H9 (cell line): Measurements from ENCODE around the gene PLXNA1. TPM values are rescaled to one million over a fixed set of nuclear protein-coding genes. Genes with fewer than 3 reads are reported as not detected.

Experiments used
- DNase-seq: peaks from one replicate; pipeline ENCODE4 v3.0.0-alpha.2; 2017
- H2AFZ ChIP-seq: one replicate; pipeline ENCODE4 v1.6.1; 2013; ENCODE audit warnings: mild to moderate bottlenecking, low read length, control low read depth, moderate library complexity
- H2AK5ac ChIP-seq: 2 replicates; pipeline ENCODE4 v1.6.1; 2013; ENCODE audit warnings: low read length, control low read depth, mixed read lengths; ENCODE audit not compliant: insufficient read length
- H2BK120ac ChIP-seq: one replicate; pipeline ENCODE4 v1.6.1; 2013; ENCODE audit warnings: low read depth, mild to moderate bottlenecking, low read length, control low read depth, inconsistent platforms; ENCODE audit not compliant: poor library complexity, severe bottlenecking
- H2BK12ac ChIP-seq: 2 replicates; pipeline ENCODE4 v1.6.1; 2013; ENCODE audit warnings: low read length, control low read depth, mixed read lengths, low read depth; ENCODE audit not compliant: insufficient read length
- H2BK15ac ChIP-seq: 2 replicates; pipeline ENCODE4 v1.6.1; 2013; ENCODE audit warnings: low read depth, low read length, control low read depth
- H2BK20ac ChIP-seq: one replicate; pipeline ENCODE4 v1.6.1; 2013; ENCODE audit warnings: low read depth, mild to moderate bottlenecking, low read length, control low read depth, inconsistent platforms; ENCODE audit not compliant: poor library complexity, severe bottlenecking
- H2BK5ac ChIP-seq: 2 replicates; pipeline ENCODE4 v1.6.1; 2013; ENCODE audit warnings: low read length, control low read depth, mixed read lengths; ENCODE audit not compliant: insufficient read length
- H3K14ac ChIP-seq: 2 replicates; pipeline ENCODE4 v1.6.1; 2013; ENCODE audit warnings: low read length, control low read depth; ENCODE audit not compliant: insufficient read depth
- H3K18ac ChIP-seq: 2 replicates; pipeline ENCODE4 v1.6.1; 2013; ENCODE audit warnings: low read depth, mild to moderate bottlenecking, mixed read lengths, low read length, control low read depth; ENCODE audit not compliant: insufficient read length
- H3K23ac ChIP-seq: 2 replicates; pipeline ENCODE4 v1.6.1; 2013; ENCODE audit warnings: low read length, control low read depth, mixed read lengths, low read depth; ENCODE audit not compliant: insufficient read length
- H3K23me2 ChIP-seq: 2 replicates; pipeline ENCODE4 v1.6.1; 2013; ENCODE audit warnings: low read depth, mild to moderate bottlenecking, mixed read lengths, low read length, control low read depth; ENCODE audit not compliant: insufficient read length, poor library complexity, severe bottlenecking
- H3K27ac ChIP-seq: 2 replicates; pipeline ENCODE4 v1.5.1; 2013; ENCODE audit warnings: low read length, control low read depth, mixed read lengths, low read depth; ENCODE audit not compliant: insufficient read length
- H3K27me3 ChIP-seq: 2 replicates; pipeline ENCODE4 v1.6.1; 2013; ENCODE audit warnings: low read length, control low read depth, inconsistent platforms; ENCODE audit not compliant: insufficient read depth
- H3K4ac ChIP-seq: 2 replicates; pipeline ENCODE4 v1.6.1; 2013; ENCODE audit warnings: low read depth, mild to moderate bottlenecking, control low read depth, inconsistent platforms, low read length, moderate library complexity
- H3K4me1 ChIP-seq: 2 replicates; pipeline ENCODE4 v1.6.1; 2013; ENCODE audit warnings: low read length, control low read depth, inconsistent platforms; ENCODE audit not compliant: insufficient read depth
- H3K4me2 ChIP-seq: 2 replicates; pipeline ENCODE4 v1.6.1; 2013; ENCODE audit warnings: low read length, control low read depth, mixed read lengths; ENCODE audit not compliant: insufficient read length, insufficient read depth
- H3K56ac ChIP-seq: 2 replicates; pipeline ENCODE4 v1.6.1; 2013; ENCODE audit warnings: low read depth, mild to moderate bottlenecking, mixed read lengths, low read length, control low read depth; ENCODE audit not compliant: insufficient read length
- H3K79me1 ChIP-seq: 2 replicates; pipeline ENCODE4 v1.6.1; 2013; ENCODE audit warnings: low read depth, mild to moderate bottlenecking, moderate library complexity, low read length, control low read depth, inconsistent platforms; ENCODE audit not compliant: insufficient read depth, poor library complexity, severe bottlenecking
- H3K79me2 ChIP-seq: 2 replicates; pipeline ENCODE4 v1.6.1; 2013; ENCODE audit warnings: low read length, control low read depth, inconsistent platforms; ENCODE audit not compliant: insufficient read depth
- H3K9ac ChIP-seq: 2 replicates; pipeline ENCODE4 v1.6.1; 2013; ENCODE audit warnings: low read length, control low read depth, mixed read lengths; ENCODE audit not compliant: insufficient read length; ENCODE audit errors: extremely low read depth
- H3K9me3 ChIP-seq: one replicate; pipeline ENCODE4 v1.6.1; 2013; ENCODE audit warnings: low read depth, low read length, inconsistent platforms; ENCODE audit not compliant: control insufficient read depth
- H3T11ph ChIP-seq: one replicate; pipeline ENCODE4 v1.6.1; 2013; ENCODE audit warnings: mild to moderate bottlenecking, low read length, control low read depth, inconsistent platforms
- H4K20me1 ChIP-seq: one replicate; pipeline ENCODE4 v1.6.1; 2013; ENCODE audit not compliant: control insufficient read depth, insufficient read length, insufficient read depth
- H4K5ac ChIP-seq: 2 replicates; pipeline ENCODE4 v1.6.1; 2013; ENCODE audit warnings: low read depth, mild to moderate bottlenecking, mixed read lengths, low read length, control low read depth; ENCODE audit not compliant: insufficient read length
- H4K8ac ChIP-seq: replicated peaks from 2 replicates; pipeline ENCODE4 v1.6.1; 2013; ENCODE audit warnings: low read length, control low read depth, mixed read lengths, low read depth; ENCODE audit not compliant: insufficient read length
- H4K91ac ChIP-seq: 2 replicates; pipeline ENCODE4 v1.6.1; 2013; ENCODE audit warnings: low read depth, mild to moderate bottlenecking, moderate library complexity, mixed read lengths, low read length, control low read depth; ENCODE audit not compliant: insufficient read length
- H3K27ac Mint-ChIP-seq, 3 experiments: 2 replicates in 2 of 3; 3 replicates in 1 of 3; pipeline ENCODE4 v1.8.0; 2020 to 2021; ENCODE audit warnings: mixed read lengths in 3 of 3, mild to moderate bottlenecking in 1 of 3, moderate library complexity in 1 of 3
- H3K27me3 Mint-ChIP-seq: 2 replicates; pipeline ENCODE4 v1.8.0; 2021; ENCODE audit warnings: low read depth, mild to moderate bottlenecking, moderate library complexity, mixed read lengths
- H3K36me3 Mint-ChIP-seq, 3 experiments: 2 replicates in 2 of 3; 3 replicates in 1 of 3; pipeline ENCODE4 v1.8.0; 2020 to 2021; ENCODE audit warnings: low read depth in 3 of 3, mixed read lengths in 3 of 3; ENCODE audit not compliant: insufficient read depth in 1 of 3
- H3K4me1 Mint-ChIP-seq, 2 experiments: 2 replicates each; pipeline ENCODE4 v1.8.0; 2020; ENCODE audit warnings: mixed read lengths in 2 of 2
- H3K4me3 Mint-ChIP-seq, 2 experiments: 2 replicates in 1 of 2; 3 replicates in 1 of 2; pipeline ENCODE4 v1.8.0; 2020 to 2021; ENCODE audit warnings: mild to moderate bottlenecking in 2 of 2, mixed read lengths in 2 of 2, moderate library complexity in 1 of 2
- H3K9me3 Mint-ChIP-seq, 2 experiments: 2 replicates in 1 of 2; 3 replicates in 1 of 2; pipeline ENCODE4 v1.8.0; 2020; ENCODE audit warnings: mild to moderate bottlenecking in 2 of 2, mixed read lengths in 2 of 2, moderate library complexity in 1 of 2
- CTCF ChIP-seq: fragments of 200-600 bp; sonication (generic); conservative IDR thresholded peaks from 3 replicates; pipeline ENCODE4 v1.8.0; 2021; ENCODE audit warnings: antibody characterized with exemption, mild to moderate bottlenecking
- WGBS: extraction: QIAGEN DNeasy Blood & Tissue Kit; methylation state at CpG from one replicate; pipeline ENCODE4 v1.1.7; 2013; ENCODE audit warnings: missing lambda C conversion rate, low lambda C conversion rate, mixed read lengths; ENCODE audit not compliant: insufficient read length; ENCODE audit errors: extremely low coverage; 5-methylcytosine and 5-hydroxymethylcytosine counted together
- total RNA-seq: library from RNA; stranded (reverse); gene quantifications from 2 replicates; pipeline ENCODE4 v1.2.1, GENCODE V29; 2021

Gene PLXNA1
- total RNA-seq, 1 experiment from 2014 or later, result 42.1 TPM

- H3K27ac ChIP-seq, result no peak overlapping the region
- no peaks in the 10 kb centered on the region for H3K27me3 ChIP-seq
- no peak overlapping the region for H3K4me3 Mint-ChIP-seq
- H3K14ac ChIP-seq, result no peak overlapping the region
- no peaks in the 10 kb centered on the region for H4K20me1 ChIP-seq
- H3K4ac ChIP-seq, result no peak overlapping the region
- H2BK5ac ChIP-seq, result no peak overlapping the region
- no peaks in the 10 kb centered on the region for H3K9me3 ChIP-seq
- no peaks in the 10 kb centered on the region for H3K4me1 ChIP-seq
- H3K4me1 Mint-ChIP-seq, result no peaks in the 10 kb centered on the region
- H3K4me2 ChIP-seq, result no peak overlapping the region
- no peak overlapping the region for H2BK15ac ChIP-seq
- no peak overlapping the region; a peak in 1 of 7 replicates for H3K27ac Mint-ChIP-seq
- no peak overlapping the region for H2BK12ac ChIP-seq
- no peak overlapping the region for H3T11ph ChIP-seq
- WGBS, result no CpG with 5 or more reads among the region's 16 CpGs
- no peak overlapping the region for H3K56ac ChIP-seq
- H2BK120ac ChIP-seq, result no peak overlapping the region
- no peak overlapping the region for H2AFZ ChIP-seq
- no peak overlapping the region for H3K23ac ChIP-seq
- no peak for DNase-seq
- no peaks in the 10 kb centered on the region for H3K79me1 ChIP-seq
- H3K36me3 Mint-ChIP-seq, result peaks cover 14 to 57% (median 50%) of the 10 kb centered on the region in 3 experiments; a peak in 6 of 7 replicates
- no peak overlapping the region for H2AK5ac ChIP-seq
- H3K27me3 Mint-ChIP-seq, result no peaks in the 10 kb centered on the region
- H3K9ac ChIP-seq, result no peak overlapping the region
- H4K5ac ChIP-seq, result no peak overlapping the region
- H4K8ac ChIP-seq, result no peak overlapping the region
- no peaks in the 10 kb centered on the region for H3K9me3 Mint-ChIP-seq
- TF ChIP-seq CTCF, result no peak
- H3K79me2 ChIP-seq, result no peaks in the 10 kb centered on the region
- H4K91ac ChIP-seq, result no peak overlapping the region
- no peak overlapping the region for H3K18ac ChIP-seq
- no peak overlapping the region for H2BK20ac ChIP-seq
- H3K23me2 ChIP-seq, result no peaks in the 10 kb centered on the region
Measured at GRCh38 chr3:127017229-127017628, 34.3 kb downstream of the PLXNA1 start.
